ENCODE results near the gene TXK.

DNA sequence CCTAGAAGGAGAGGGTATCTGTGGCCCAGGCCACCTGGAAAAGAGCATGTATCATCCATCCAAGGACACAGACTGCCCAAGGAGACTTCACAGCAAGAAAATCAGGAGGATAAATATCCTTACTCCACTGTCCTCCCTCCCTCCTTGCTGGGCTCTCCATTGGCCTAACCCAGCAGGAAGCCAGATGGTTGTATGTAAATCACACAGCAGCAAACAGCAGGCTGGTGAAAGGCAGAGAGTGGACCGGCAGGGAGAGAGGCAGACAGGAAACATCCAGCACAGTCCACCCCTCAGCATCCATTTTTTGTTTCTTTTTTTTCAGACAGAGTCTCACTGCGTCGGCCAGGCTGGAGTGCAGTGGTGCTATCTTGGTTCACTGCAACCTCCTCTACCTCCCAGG, 17.5 kb downstream of the TXK start:
- TF ChIP-seq EP300 (IDR thresholded peaks at IDR 0.05) (no peak), POLR2AphosphoS5 (IDR thresholded peaks at IDR 0.05) (no peak), POLR2A (IDR thresholded peaks at IDR 0.05) (no peak)
- TF ChIP-seq, protein P1, sequence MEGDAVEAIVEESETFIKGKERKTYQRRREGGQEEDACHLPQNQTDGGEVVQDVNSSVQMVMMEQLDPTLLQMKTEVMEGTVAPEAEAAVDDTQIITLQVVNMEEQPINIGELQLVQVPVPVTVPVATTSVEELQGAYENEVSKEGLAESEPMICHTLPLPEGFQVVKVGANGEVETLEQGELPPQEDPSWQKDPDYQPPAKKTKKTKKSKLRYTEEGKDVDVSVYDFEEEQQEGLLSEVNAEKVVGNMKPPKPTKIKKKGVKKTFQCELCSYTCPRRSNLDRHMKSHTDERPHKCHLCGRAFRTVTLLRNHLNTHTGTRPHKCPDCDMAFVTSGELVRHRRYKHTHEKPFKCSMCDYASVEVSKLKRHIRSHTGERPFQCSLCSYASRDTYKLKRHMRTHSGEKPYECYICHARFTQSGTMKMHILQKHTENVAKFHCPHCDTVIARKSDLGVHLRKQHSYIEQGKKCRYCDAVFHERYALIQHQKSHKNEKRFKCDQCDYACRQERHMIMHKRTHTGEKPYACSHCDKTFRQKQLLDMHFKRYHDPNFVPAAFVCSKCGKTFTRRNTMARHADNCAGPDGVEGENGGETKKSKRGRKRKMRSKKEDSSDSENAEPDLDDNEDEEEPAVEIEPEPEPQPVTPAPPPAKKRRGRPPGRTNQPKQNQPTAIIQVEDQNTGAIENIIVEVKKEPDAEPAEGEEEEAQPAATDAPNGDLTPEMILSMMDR (IDR thresholded peaks at IDR 0.05) = no peak
